CD4-positive, alpha-beta T cell treated with Interleukin-6 for 4 hours (primary cell): ENCODE data around the gene KLHL6.

Source experiments
- DNase-seq: peaks from one replicate; pipeline ENCODE4 v3.0.0-alpha.2; 2020; ENCODE audit warnings: mixed read lengths

KLHL6 gene

GRCh38 chr3:183502237-183503181, 53.0 kb downstream of the KLHL6 start:
- DNase-seq = no peak

DNA sequence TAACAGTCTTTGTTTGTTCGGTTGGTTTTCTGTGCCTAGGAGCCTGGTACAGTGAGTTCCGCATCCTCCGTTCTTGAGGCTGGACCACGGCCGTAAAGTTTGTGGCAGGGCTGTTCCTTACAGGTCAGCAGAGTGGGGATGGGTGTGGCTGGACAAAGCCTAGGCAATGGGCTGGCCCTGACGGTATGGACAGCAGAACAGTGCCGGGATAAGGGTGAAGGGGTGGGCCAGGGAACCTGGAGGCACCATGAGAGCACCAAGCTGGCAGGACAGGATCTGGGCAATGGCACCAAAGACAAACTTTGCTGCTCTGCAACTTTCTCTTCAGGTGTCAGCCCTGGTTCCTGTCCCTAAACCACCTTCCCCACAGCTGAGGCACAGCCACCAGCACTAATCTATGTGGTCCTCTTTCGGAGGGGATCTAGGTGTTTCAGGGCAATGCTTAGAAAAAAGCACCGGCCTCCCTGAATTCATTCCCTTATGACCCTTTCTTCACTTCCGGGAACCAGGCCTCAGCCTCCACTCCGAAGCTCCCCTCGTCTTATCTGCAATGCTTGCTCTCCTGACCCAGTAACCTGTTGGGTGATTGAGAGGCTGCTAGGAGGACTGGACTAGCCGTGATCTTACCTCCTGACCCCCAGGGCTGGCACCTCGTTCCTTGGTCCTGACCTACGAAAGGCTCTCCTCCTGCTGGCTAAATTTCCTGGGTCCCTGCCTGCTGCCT, 54.4 kb downstream of the KLHL6 start:
- no peak for DNase-seq

GRCh38 chr3:183500319-183500718, 55.2 kb downstream of the KLHL6 start:
- no peak for DNase-seq

DNA sequence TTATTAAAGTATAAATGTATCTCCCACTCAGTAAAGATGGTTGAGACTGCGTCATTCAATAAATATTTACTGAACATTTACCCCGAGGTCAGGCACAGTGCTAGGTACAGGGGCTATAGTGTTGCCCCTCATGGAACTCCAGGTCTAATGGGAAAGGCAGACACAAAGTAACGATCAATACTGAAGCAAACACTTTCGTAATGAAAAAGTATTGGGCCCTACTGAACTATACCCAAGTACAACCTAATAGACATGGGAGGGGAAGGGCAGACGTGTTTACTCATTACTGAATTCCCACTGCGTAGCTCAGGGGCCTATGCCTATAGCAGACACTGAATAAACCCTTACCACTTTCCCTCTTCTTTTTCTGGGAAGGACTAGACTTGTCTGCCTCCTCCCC, 56.9 kb downstream of the KLHL6 start:
- no peak for DNase-seq

GRCh38 chr3:183497313-183497712, 58.2 kb downstream of the KLHL6 start:
- DNase-seq = no peak

DNA sequence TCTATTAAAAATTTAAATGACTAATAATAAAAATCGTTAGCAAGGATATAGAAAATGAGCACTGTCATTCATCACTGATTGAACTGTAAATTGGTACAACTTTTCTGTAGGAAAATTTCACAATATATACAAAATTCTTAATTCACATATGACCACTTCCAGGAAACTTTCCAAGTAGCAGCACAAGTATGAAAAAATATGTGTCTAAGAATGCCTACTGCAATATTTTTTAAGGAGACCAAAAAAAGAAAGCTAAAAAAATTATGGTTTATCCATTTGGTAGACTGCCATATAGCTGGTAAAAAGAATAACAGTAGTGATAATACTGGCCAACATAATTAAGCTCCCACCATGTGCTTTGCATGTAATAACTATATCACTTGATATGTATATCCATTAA, 59.2 kb downstream of the KLHL6 start:
- no peak for DNase-seq

DNA sequence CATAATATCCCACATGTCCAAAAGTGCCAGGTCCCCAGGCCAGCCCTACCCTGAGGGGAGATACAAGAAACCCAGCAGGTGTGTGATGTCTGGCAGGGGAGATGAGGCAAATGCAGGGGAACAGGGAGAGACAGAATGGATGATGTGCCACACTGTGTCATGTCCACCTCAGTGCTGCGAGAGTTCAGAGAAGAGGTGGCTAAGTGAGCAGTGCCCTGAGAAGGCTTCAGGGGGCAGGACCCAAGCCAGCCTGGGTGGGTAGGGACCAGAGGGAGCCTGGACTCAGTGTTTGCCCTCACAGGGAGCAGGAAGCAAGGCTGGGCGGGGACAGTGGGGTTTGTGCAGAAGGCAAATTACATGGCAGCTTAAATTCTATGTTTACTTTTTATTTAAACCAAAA, 61.2 kb downstream of the KLHL6 start:
- no peak for DNase-seq

DNA sequence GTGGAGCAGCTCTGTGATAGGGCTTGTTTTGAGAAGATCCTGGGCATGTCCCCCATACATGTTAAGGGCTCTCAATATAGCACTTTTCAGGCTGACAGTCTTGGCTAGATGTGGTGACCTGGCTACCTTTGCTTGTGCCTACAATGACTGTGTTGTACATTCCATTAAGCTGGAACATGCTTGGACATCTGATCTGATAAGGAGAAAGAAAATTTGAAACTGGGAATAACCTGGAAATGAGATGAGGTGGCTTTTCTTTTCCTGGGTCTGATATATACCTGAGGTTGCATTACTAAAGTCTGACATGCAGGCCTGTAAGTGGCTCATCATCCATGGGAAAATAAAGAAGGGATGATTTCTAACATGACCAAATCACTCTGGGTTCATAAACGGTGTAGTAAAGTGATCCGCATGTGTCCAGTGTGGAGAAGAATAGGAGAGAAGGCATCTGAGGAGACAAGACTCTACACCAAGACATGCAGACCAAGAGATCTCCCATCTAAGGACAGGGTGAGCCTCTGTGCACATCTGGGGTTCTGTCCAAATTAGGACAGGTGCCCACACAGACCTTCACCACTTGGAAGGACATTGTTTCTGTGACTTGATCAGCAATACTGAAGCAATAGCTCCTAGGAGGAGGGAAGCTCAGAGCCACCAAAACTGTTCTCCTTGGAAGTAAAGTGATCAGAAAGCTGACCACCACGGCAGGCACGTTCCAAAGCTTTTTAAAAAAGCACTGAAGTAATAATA, 62.0 kb downstream of the KLHL6 start:
- DNase-seq = no peak

- no peak for DNase-seq
Observed at GRCh38 chr3:183492849-183493179, 62.7 kb downstream of the KLHL6 start.

GRCh38 chr3:183491923-183492848, 63.3 kb downstream of the KLHL6 start:
- no peak for DNase-seq

DNA sequence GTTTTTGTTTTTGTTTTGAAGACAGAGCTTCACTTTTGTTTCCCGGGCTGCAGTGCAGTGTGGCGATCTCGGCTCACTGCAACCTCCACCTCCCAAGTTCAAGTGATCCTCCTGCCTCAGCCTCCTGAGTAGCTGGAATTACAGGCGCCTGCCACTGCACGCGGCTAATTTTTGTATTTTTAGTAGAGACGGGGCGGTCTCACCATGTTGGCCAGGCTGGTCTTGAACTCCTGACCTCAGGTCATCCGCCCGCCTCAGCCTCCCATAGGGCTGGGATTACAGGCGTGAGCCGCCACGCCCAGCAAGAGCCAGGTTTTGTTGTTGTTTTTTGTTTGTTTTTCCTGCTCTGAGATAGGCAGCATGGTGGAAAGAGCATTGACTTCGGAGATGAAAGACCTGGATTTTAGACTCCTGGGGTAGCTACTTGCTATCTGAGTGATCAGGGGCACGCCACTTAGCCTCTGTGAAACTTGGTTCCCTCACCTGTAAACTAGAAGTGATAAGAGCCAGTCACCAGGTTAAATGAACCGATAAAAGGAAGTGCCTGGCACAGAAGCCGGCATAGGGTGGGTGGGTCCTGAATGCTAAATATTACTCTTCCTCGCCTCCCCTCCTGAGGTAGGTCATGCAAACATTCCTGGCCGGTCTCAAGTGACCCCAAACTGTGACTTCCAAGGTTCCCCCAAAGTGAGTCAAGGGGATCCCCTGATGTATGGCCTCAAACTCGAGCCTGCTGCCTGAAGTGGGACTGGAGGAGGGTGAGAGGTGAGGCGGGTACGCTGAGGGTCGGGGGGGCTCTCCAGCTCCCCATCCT, 64.2 kb downstream of the KLHL6 start:
- no peak for DNase-seq

GRCh38 chr3:183490653-183491052, 64.9 kb downstream of the KLHL6 start:
- peak; percentile 29 for DNase-seq

GRCh38 chr3:183490211-183490601, 65.3 kb downstream of the KLHL6 start:
- DNase-seq = no peak

DNA sequence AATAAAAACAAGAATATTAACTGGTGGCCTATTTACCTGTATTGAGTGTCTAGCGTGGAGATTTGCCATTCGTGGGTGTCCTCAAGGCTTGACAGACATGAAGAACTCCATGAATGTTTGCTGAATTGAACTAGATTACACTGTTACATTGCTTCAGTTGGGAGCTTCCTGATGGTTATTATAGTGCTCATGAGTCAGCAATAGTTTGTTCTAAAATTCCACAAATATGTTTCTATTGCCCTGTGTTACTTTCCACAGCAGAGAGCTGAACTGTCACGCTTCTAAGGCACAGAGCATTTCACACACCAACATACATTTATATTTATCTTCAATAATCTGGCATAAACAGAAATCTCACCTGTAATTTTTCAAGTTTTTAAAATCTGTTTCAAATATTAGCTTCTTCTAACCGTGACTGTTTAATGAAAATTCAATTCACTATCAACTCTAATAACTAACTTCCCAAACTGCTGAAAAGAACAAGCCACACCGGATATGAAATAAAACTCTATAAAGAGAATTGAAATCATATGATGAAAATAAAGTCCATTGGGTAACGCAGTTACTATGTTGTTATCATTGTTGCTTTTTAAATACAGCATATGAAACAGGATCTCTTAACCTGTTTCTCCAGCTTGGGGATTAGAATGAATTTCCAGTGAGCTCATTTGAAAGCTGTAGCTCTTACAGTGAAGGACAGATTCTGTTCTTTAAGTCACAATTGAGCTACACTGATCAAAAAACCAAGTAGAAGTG, 65.9 kb downstream of the KLHL6 start:
- DNase-seq = no peak

GRCh38 chr3:183488343-183488742, 67.2 kb downstream of the KLHL6 start:
- no peak for DNase-seq

DNA sequence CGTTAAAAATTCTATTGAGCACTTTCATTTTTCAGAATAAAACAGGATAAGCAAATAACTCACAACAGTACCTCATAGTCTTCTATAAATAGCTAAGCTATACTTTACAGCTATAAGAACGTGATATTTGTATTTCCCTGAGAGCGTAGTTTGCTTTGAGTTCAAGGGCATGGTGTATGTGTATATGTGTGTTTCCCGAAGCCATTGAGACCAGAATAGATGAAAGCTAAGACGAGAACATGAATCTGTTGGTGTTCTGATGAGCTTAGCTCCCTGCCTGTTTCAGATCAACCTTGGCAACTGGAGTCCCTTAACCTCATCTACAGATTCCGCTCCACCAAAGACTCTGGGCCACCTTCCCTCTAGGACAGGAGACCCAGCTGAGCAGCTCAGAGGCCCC, 67.6 kb downstream of the KLHL6 start:
- DNase-seq = no peak

DNA sequence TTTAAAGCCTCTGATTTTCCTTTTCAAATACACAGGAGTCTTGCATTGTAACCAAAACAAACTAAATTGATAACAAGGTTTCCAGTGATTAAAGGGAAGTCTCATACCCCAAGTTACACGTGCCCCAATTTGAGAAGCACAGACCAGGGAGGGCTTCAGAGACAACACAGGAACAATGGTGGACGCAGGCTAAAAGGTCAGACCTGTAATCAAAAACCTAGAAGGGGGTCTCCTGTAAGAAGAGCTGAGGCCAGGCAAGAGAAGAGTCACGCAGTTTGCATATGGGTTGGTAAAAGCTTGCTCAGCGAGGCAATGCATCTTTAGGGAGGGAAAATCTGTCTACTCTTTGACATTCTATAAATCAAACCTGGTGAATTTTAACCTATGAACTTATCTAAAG, 68.5 kb downstream of the KLHL6 start:
- DNase-seq = no peak

DNA sequence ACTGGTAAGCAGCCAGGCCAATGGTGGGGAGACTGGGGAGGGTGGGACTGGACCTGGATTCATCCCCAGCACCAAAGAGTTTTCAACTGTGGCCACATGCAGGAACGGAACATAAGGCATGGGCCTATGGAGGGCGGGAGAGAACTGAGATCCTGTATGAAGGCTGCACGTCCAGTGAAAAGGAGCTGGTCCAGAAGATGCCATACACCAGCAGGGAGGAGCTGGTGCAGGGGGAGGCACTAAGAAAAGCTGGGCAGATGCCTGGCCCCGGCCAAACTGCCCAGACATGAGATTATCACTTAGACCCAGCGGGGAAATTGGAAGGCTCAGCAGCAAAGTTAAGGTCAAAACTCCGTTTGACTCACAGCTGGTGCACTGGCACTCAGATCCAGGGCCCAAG, 69.0 kb downstream of the KLHL6 start:
- DNase-seq = no peak

DNA sequence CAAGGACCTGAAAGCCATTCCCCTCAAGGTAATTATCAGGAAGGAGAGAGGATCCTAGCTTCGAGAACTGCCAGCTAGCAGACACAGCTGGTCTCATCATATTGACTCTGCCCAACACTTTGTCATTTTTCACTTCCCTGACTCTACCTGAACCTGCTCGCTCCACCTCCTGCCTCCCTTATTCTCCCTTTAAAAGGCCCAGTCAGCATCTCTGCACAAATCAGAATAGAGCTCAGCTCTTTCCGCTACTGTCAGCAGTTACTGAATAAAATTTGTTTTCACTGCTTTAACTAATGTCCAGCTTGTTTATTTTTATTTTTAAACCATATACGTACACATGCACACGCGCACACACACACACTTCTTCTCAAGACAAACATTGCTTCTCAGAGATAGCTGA, 69.9 kb downstream of the KLHL6 start:
- DNase-seq = no peak

GRCh38 chr3:183485093-183485492, 70.4 kb downstream of the KLHL6 start:
- no peak for DNase-seq
